ENCODE data around the gene PDE11A.

DNA sequence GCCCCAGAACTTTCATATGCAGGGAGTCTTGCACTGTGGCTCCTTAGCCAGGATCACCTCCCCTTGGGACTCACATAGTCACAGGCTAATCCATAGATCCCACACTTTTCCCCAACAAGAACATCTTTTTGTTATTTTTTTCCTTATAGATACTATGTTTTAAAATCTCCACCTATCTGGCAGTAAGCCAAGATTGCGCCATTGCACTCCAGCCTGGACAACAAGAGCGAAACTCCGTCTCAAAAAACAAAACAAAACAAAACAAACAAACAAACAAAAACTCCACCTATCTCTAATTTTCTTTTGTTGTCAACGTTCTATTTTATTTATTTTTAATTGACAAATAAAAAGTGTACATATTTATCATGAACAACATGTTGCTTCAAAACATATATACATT is 141.7 kb downstream of the PDE11A start:
- TF ChIP-seq MAX (IDR thresholded peaks at IDR 0.05) (no peak), CTCF (IDR thresholded peaks at IDR 0.05 in 2 of 3, conservative IDR thresholded peaks at IDR 0.05 in 1 of 3; ENCODE audit: borderline replicate concordance in 1 of 3, insufficient read depth in 1 of 3, low read depth in 2 of 3, low read length in 2 of 3) (no peak), POLR2AphosphoS5 (IDR thresholded peaks at IDR 0.05; ENCODE audit: low read depth, low read length) (no peak), POLR2A (IDR thresholded peaks at IDR 0.05; ENCODE audit: borderline replicate concordance, extremely low read depth, insufficient read depth, insufficient read length) (no peak), ZFX (IDR thresholded peaks at IDR 0.05) (no peak), ATF3 (IDR thresholded peaks at IDR 0.05) (no peak), SP1 (IDR thresholded peaks at IDR 0.05; ENCODE audit: low read depth) (no peak), ZNF274 (IDR thresholded peaks at IDR 0.05; ENCODE audit: low read depth, low read length) (no peak), TCF7L2 (IDR thresholded peaks at IDR 0.05; ENCODE audit: borderline replicate concordance, extremely low read depth, insufficient read depth, insufficient read length) (no peak)
- TF ChIP-seq, protein P1, sequence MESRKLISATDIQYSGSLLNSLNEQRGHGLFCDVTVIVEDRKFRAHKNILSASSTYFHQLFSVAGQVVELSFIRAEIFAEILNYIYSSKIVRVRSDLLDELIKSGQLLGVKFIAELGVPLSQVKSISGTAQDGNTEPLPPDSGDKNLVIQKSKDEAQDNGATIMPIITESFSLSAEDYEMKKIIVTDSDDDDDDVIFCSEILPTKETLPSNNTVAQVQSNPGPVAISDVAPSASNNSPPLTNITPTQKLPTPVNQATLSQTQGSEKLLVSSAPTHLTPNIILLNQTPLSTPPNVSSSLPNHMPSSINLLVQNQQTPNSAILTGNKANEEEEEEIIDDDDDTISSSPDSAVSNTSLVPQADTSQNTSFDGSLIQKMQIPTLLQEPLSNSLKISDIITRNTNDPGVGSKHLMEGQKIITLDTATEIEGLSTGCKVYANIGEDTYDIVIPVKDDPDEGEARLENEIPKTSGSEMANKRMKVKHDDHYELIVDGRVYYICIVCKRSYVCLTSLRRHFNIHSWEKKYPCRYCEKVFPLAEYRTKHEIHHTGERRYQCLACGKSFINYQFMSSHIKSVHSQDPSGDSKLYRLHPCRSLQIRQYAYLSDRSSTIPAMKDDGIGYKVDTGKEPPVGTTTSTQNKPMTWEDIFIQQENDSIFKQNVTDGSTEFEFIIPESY (IDR thresholded peaks at IDR 0.05; ENCODE audit: extremely low read depth, insufficient replicate concordance, low read length) = no peak
